Esophagus muscularis mucosa (tissue), 4 donors: ENCODE results near the gene ANKRD18B. TPM values are rescaled to one million over a fixed set of nuclear protein-coding genes. Genes with fewer than 3 reads are reported as not detected.
"Not testable (repeated sequence)": the region's sequence is repeated elsewhere in the genome, so short reads cannot be mapped to it uniquely, and the experiment has no call there.

Experiments
- DNase-seq: peaks from one replicate; pipeline ENCODE4 v3.0.0-alpha.2; 2017; ENCODE audit errors: extremely low spot score
- H3K27ac ChIP-seq, 4 donors: fragments of 200-600 bp; sonication (generic); replicated peaks in 1 of 4; 1 replicate in 3 of 4; 2 replicates in 1 of 4; pipeline ENCODE4 v1.5.1; 2016 to 2019; ENCODE audit warnings: mild to moderate bottlenecking in 1 of 4
- H3K27me3 ChIP-seq, 4 donors: fragments of 200-600 bp; sonication (generic); one replicate each; pipeline versions ENCODE4 v1.5.1 to v1.6.0; 2016 to 2019
- H3K36me3 ChIP-seq, 4 donors: fragments of 200-600 bp; sonication (generic); one replicate each; pipeline ENCODE4 v1.5.1; 2016 to 2019
- H3K4me1 ChIP-seq, 4 donors: fragments of 200-600 bp; sonication (generic); one replicate each; pipeline ENCODE4 v1.5.1; 2016 to 2019
- H3K4me3 ChIP-seq, 4 donors: fragments of 200-600 bp; sonication (generic); 1 replicate in 2 of 4; 2 replicates in 2 of 4; pipeline ENCODE4 v1.5.1; 2016 to 2019; ENCODE audit warnings: mild to moderate bottlenecking in 4 of 4, moderate library complexity in 1 of 4
- H3K9me3 ChIP-seq, 4 donors: fragments of 200-600 bp; sonication (generic); 1 replicate in 3 of 4; 2 replicates in 1 of 4; pipeline ENCODE4 v1.5.1; 2016 to 2019
- EP300 ChIP-seq: sonication (generic); formaldehyde crosslinking; IDR thresholded peaks from one replicate; pipeline ENCODE4 v1.6.1; 2017; ENCODE audit warnings: antibody characterized with exemption
- POLR2A ChIP-seq: fragments of 450-650 bp; IDR thresholded peaks from one replicate; pipeline ENCODE4 v1.6.1; 2017; ENCODE audit warnings: antibody characterized with exemption, moderate library complexity, mild to moderate bottlenecking, low read depth
- POLR2AphosphoS5 ChIP-seq, 2 donors: sonication (generic); formaldehyde crosslinking; IDR thresholded peaks; one replicate each; pipeline ENCODE4 v1.6.1; 2017; ENCODE audit warnings: antibody characterized with exemption in 2 of 2
- WGBS: methylation state at CpG from one replicate; pipeline ENCODE4 v1.1.5; 2018; 5-methylcytosine and 5-hydroxymethylcytosine counted together
- intact Hi-C: fragments of 100-400 bp; cut with DNase I; formaldehyde crosslinking; loops from one replicate; pipeline ENCODE4 v1.15.1; 2023
- total RNA-seq, 4 donors: library from RNA; depleted of rRNA; stranded (reverse); fragments of >200 nt; gene quantifications; one replicate each; pipeline versions ENCODE4 v1.1.0 to v1.2.1, GENCODE V29; 2016
- TF ChIP-seq, protein P1 (sequence below), 3 experiments: fragments of 200-600 bp in 2 of 3; fragments of 450-650 bp in 1 of 3; sonication (generic) in 2 of 3; IDR thresholded peaks; one replicate each; pipeline ENCODE4 v1.5.1; 2017 to 2019; ENCODE audit warnings: antibody characterized with exemption in 3 of 3, mild to moderate bottlenecking in 2 of 3, moderate library complexity in 1 of 3

The ANKRD18B gene
- total RNA-seq, 4 donors from 2014 or later, result not detected

- intact Hi-C loops, result no loop called here
- TF ChIP-seq POLR2A (no peak), POLR2AphosphoS5 (IDR thresholded peaks at IDR 0.05) (no peak), EP300 (no peak)
- TF ChIP-seq, protein P1, sequence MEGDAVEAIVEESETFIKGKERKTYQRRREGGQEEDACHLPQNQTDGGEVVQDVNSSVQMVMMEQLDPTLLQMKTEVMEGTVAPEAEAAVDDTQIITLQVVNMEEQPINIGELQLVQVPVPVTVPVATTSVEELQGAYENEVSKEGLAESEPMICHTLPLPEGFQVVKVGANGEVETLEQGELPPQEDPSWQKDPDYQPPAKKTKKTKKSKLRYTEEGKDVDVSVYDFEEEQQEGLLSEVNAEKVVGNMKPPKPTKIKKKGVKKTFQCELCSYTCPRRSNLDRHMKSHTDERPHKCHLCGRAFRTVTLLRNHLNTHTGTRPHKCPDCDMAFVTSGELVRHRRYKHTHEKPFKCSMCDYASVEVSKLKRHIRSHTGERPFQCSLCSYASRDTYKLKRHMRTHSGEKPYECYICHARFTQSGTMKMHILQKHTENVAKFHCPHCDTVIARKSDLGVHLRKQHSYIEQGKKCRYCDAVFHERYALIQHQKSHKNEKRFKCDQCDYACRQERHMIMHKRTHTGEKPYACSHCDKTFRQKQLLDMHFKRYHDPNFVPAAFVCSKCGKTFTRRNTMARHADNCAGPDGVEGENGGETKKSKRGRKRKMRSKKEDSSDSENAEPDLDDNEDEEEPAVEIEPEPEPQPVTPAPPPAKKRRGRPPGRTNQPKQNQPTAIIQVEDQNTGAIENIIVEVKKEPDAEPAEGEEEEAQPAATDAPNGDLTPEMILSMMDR (IDR thresholded peaks at IDR 0.05), result no peak
- H3K36me3 ChIP-seq, result peaks cover 0 to 3% (median 0%) of the 10 kb centered on the region in 4 donors
- no peaks in the 10 kb centered on the region for H3K27me3 ChIP-seq
- 96% methylated on average over 6 of the region's 6 CpGs for WGBS
- peak; percentile 87 for DNase-seq
- H3K9me3 ChIP-seq, result no peaks in the 10 kb centered on the region
- H3K4me3 ChIP-seq, result no peak overlapping the region
- H3K4me1 ChIP-seq, result no peaks in the 10 kb centered on the region
- H3K27ac ChIP-seq, result no peak overlapping the region
Measured at GRCh38 chr9:33480976-33481375, 43.1 kb upstream of the ANKRD18B start.

- H3K27me3 ChIP-seq, H3K36me3 ChIP-seq, intact Hi-C loops, H3K9me3 ChIP-seq, H3K4me1 ChIP-seq, H3K4me3 ChIP-seq, H3K27ac ChIP-seq, DNase-seq: not testable (repeated sequence)
Measured at GRCh38 chr9:33485312-33485711, 38.7 kb upstream of the ANKRD18B start.

GRCh38 chr9:33489066-33489465 lies 35.0 kb upstream of the ANKRD18B start:
- H3K9me3 ChIP-seq, result no peaks in the 10 kb centered on the region
- TF ChIP-seq POLR2A, result no peak
- TF ChIP-seq EP300, result no peak
- no peak for TF ChIP-seq POLR2AphosphoS5 (IDR thresholded peaks at IDR 0.05)
- TF ChIP-seq, protein P1 (IDR thresholded peaks at IDR 0.05), result no peak
- H3K4me1 ChIP-seq, result no peaks in the 10 kb centered on the region
- 84% methylated on average over 2 of the region's 2 CpGs for WGBS
- H3K36me3 ChIP-seq, result no peaks in the 10 kb centered on the region
- intact Hi-C loops, result no loop called here
- no peak overlapping the region for H3K27ac ChIP-seq
- H3K4me3 ChIP-seq, result no peak overlapping the region
- peak; percentile 21 for DNase-seq
- H3K27me3 ChIP-seq, result no peaks in the 10 kb centered on the region

DNA sequence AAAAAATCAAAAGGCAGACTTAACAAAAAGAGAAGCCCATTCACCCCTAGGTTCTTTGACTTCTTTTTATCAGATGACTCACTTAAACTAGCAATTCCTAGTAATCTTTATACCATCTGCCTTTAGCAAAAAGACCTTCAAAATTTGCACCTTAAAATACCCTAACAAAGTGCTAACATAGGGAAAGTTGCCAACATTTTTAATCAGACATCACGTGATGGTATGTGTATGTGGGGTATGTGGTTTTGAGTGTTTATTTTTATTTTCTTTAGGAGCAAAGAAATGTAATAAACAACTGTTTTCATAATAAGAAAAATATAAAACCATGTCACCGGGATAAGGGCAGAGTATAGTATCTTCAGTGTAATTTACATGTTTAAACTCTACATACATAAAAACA lies 30.2 kb upstream of the ANKRD18B start:
- WGBS, result 68% methylated on average over 2 of the region's 2 CpGs
- H3K27me3 ChIP-seq, H3K36me3 ChIP-seq, intact Hi-C loops, H3K4me1 ChIP-seq, H3K27ac ChIP-seq, H3K4me3 ChIP-seq, H3K9me3 ChIP-seq, DNase-seq: not testable (repeated sequence)

GRCh38 chr9:33498387-33498786 lies 25.7 kb upstream of the ANKRD18B start:
- DNase-seq, result no peak
- H3K4me3 ChIP-seq, result no peak overlapping the region
- H3K9me3 ChIP-seq, result no peaks in the 10 kb centered on the region
- no peaks in the 10 kb centered on the region for H3K4me1 ChIP-seq
- WGBS, result 97% methylated on average over 1 of the region's 1 CpG
- H3K27me3 ChIP-seq, result no peaks in the 10 kb centered on the region
- no peaks in the 10 kb centered on the region for H3K36me3 ChIP-seq
- no peak for TF ChIP-seq POLR2A
- no peak for TF ChIP-seq POLR2AphosphoS5 (IDR thresholded peaks at IDR 0.05)
- TF ChIP-seq, protein P1 (IDR thresholded peaks at IDR 0.05), result no peak
- TF ChIP-seq EP300, result no peak
- intact Hi-C loops, result no loop called here
- H3K27ac ChIP-seq, result no peak overlapping the region

- no peaks in the 10 kb centered on the region for H3K27me3 ChIP-seq
- intact Hi-C loops, result no loop called here
- no peaks in the 10 kb centered on the region for H3K36me3 ChIP-seq
- H3K27ac ChIP-seq, result no peak overlapping the region
- TF ChIP-seq EP300 (no peak), POLR2AphosphoS5 (IDR thresholded peaks at IDR 0.05) (no peak), POLR2A (no peak)
- TF ChIP-seq, protein P1 (IDR thresholded peaks at IDR 0.05), result no peak
- peaks cover 0 to 6% (median 0%) of the 10 kb centered on the region in 4 donors for H3K4me1 ChIP-seq
- H3K9me3 ChIP-seq, result no peaks in the 10 kb centered on the region
- DNase-seq, result no peak
- H3K4me3 ChIP-seq, result no peak overlapping the region
- WGBS, result 75% methylated on average over 7 of the region's 7 CpGs
Measured at GRCh38 chr9:33506626-33507370, 17.3 kb upstream of the ANKRD18B start.
